Naive B cell (primary cell): ENCODE data around the gene LCK. TPM values are rescaled to one million over a fixed set of nuclear protein-coding genes. Genes with fewer than 3 reads are reported as not detected.
"Not testable (repeated sequence)": the region's sequence is repeated elsewhere in the genome, so short reads cannot be mapped to it uniquely, and the experiment has no call there.

Source experiments
- ATAC-seq, 2 donors: fragments of 150-1000 bp; cut with Tn5 transposase; 2 replicates each; pipeline ENCODE4 v1.10.0; 2021; ENCODE audit warnings: low read depth in 2 of 2, mild to moderate bottlenecking in 2 of 2, moderate library complexity in 2 of 2
- DNase-seq: peaks from one replicate; pipeline ENCODE4 v3.0.0; 2022
- H3K27ac Mint-ChIP-seq, 6 donors: one replicate each; pipeline ENCODE4 v1.8.0; 2020 to 2022; ENCODE audit warnings: mild to moderate bottlenecking in 6 of 6, mixed read lengths in 6 of 6, moderate library complexity in 5 of 6, inconsistent platforms in 2 of 6
- H3K27me3 Mint-ChIP-seq, 3 donors: one replicate each; pipeline ENCODE4 v1.8.0; 2021 to 2022; ENCODE audit warnings: mixed read lengths in 3 of 3, mild to moderate bottlenecking in 1 of 3
- H3K36me3 Mint-ChIP-seq, 2 donors: one replicate each; pipeline ENCODE4 v1.8.0; 2020 to 2022; ENCODE audit warnings: mixed read lengths in 2 of 2, inconsistent platforms in 1 of 2, mild to moderate bottlenecking in 1 of 2
- H3K4me1 Mint-ChIP-seq, 3 donors: one replicate each; pipeline ENCODE4 v1.8.0; 2020 to 2022; ENCODE audit warnings: mixed read lengths in 3 of 3, inconsistent platforms in 1 of 3, mild to moderate bottlenecking in 1 of 3, moderate library complexity in 1 of 3
- H3K4me3 Mint-ChIP-seq, 8 donors: one replicate each; pipeline ENCODE4 v1.8.0; 2020 to 2022; ENCODE audit warnings: mild to moderate bottlenecking in 8 of 8, mixed read lengths in 8 of 8, moderate library complexity in 8 of 8, inconsistent platforms in 2 of 8
- H3K9me3 Mint-ChIP-seq, 7 donors: one replicate each; pipeline ENCODE4 v1.8.0; 2020 to 2022; ENCODE audit warnings: mixed read lengths in 7 of 7, mild to moderate bottlenecking in 5 of 7, inconsistent platforms in 2 of 7, moderate library complexity in 1 of 7
- polyA plus RNA-seq, 6 donors: library from polyadenylated mRNA; unstranded; fragments of 300-500 nt; fragmentation: Illumina TruSeq; gene quantifications; one replicate each; pipeline ENCODE4 v1.2.3, GENCODE V29; 2021; ENCODE audit warnings: low read depth in 6 of 6

LCK gene
- polyA plus RNA-seq, 6 donors from 2014 or later = 57.7 to 124 (median 61.1) TPM

- Mint-ChIP-seq H3K27me3 (no peaks in the 10 kb centered on the region), H3K27ac (peak overlapping the region; percentile 27 to 95 (median 89)), H3K36me3 (peaks cover 0 to 7% of the 10 kb centered on the region in 2 donors), H3K4me1 (peaks cover 31 to 40% (median 37%) of the 10 kb centered on the region in 3 donors), H3K4me3 (peak overlapping the region in 5 of 8 donors; percentile 47 to 81 (median 75)), H3K9me3 (no peaks in the 10 kb centered on the region)
- DNase-seq (no peak), ATAC-seq (no peak)
Measured at GRCh38 chr1:32272557-32273390, 21.7 kb downstream of the LCK start.

GRCh38 chr1:32273391-32274208, 22.5 kb downstream of the LCK start:
- ATAC-seq (peak; percentile 82 to 89), DNase-seq (peak; percentile 32)
- Mint-ChIP-seq H3K27me3 (no peaks in the 10 kb centered on the region), H3K9me3 (no peaks in the 10 kb centered on the region), H3K36me3 (peaks cover 0 to 9% of the 10 kb centered on the region in 2 donors), H3K4me1 (peaks cover 31 to 40% (median 37%) of the 10 kb centered on the region in 3 donors), H3K27ac (peak overlapping the region; percentile 65 to 94 (median 89)), H3K4me3 (peak overlapping the region in 7 of 8 donors; percentile 31 to 90 (median 75))

- peaks cover 31 to 40% (median 37%) of the 10 kb centered on the region in 3 donors for H3K4me1 Mint-ChIP-seq
- H3K27ac Mint-ChIP-seq = peak overlapping the region in 3 of 6 donors; percentile 52 to 94 (median 84)
- peaks cover 0 to 18% of the 10 kb centered on the region in 2 donors for H3K36me3 Mint-ChIP-seq
- no peaks in the 10 kb centered on the region for H3K9me3 Mint-ChIP-seq
- ATAC-seq = no peak
- no peak for DNase-seq
- peak overlapping the region in 1 of 8 donors; percentile 6 for H3K4me3 Mint-ChIP-seq
- H3K27me3 Mint-ChIP-seq = no peaks in the 10 kb centered on the region
Measured at GRCh38 chr1:32274646-32275340, 23.7 kb downstream of the LCK start.

- DNase-seq (no peak), ATAC-seq (no peak)
- Mint-ChIP-seq H3K4me3 (peak overlapping the region in 1 of 8 donors; percentile 44), H3K27ac (peak overlapping the region in 2 of 6 donors; percentile 84 to 88), H3K36me3 (peaks cover 6 to 18% of the 10 kb centered on the region in 2 donors), H3K27me3 (no peaks in the 10 kb centered on the region), H3K4me1 (peaks cover 31 to 40% (median 37%) of the 10 kb centered on the region in 3 donors), H3K9me3 (no peaks in the 10 kb centered on the region)
Measured at GRCh38 chr1:32275424-32275823, 24.4 kb downstream of the LCK start.

- no peak overlapping the region for H3K4me3 Mint-ChIP-seq
- H3K4me1 Mint-ChIP-seq = peaks cover 31 to 40% (median 37%) of the 10 kb centered on the region in 3 donors
- H3K36me3 Mint-ChIP-seq = peaks cover 7 to 18% of the 10 kb centered on the region in 2 donors
- H3K9me3 Mint-ChIP-seq = no peaks in the 10 kb centered on the region
- no peaks in the 10 kb centered on the region for H3K27me3 Mint-ChIP-seq
- peak overlapping the region in 4 of 6 donors; percentile 47 to 88 (median 61) for H3K27ac Mint-ChIP-seq
- ATAC-seq = no peak
- no peak for DNase-seq
Measured at GRCh38 chr1:32276032-32276782, 25.1 kb downstream of the LCK start.

GRCh38 chr1:32284777-32285176, 33.7 kb downstream of the LCK start:
- peak overlapping the region in 1 of 6 donors; percentile 24 for H3K27ac Mint-ChIP-seq
- not testable (repeated sequence) for H3K27me3 Mint-ChIP-seq

GRCh38 chr1:32285658-32286057, 34.6 kb downstream of the LCK start:
- DNase-seq = no peak
- ATAC-seq = no peak
- Mint-ChIP-seq H3K9me3 (no peaks in the 10 kb centered on the region), H3K4me1 (peaks cover 0 to 5% (median 0%) of the 10 kb centered on the region in 3 donors), H3K27ac (peak overlapping the region in 1 of 6 donors; percentile 37), H3K27me3 (no peaks in the 10 kb centered on the region), H3K36me3 (no peaks in the 10 kb centered on the region), H3K4me3 (no peak overlapping the region)

More at GRCh38 chr1:32284777-32285176, 33.7 kb downstream of the LCK start:
- DNase-seq, H3K9me3 Mint-ChIP-seq, ATAC-seq, H3K4me1 Mint-ChIP-seq, H3K4me3 Mint-ChIP-seq, H3K36me3 Mint-ChIP-seq: not testable (repeated sequence)

- ATAC-seq = no peak
- Mint-ChIP-seq H3K4me3 (no peak overlapping the region), H3K9me3 (no peaks in the 10 kb centered on the region)
Measured at GRCh38 chr1:32286763-32287162, 35.7 kb downstream of the LCK start.

GRCh38 chr1:32289256-32289655, 38.2 kb downstream of the LCK start:
- no peaks in the 10 kb centered on the region for H3K27me3 Mint-ChIP-seq
- H3K4me3 Mint-ChIP-seq = no peak overlapping the region
- DNase-seq (no peak), ATAC-seq (no peak)
- H3K27ac Mint-ChIP-seq = peak overlapping the region in 1 of 6 donors; percentile 39
- H3K4me1 Mint-ChIP-seq = peaks cover 15 to 35% (median 23%) of the 10 kb centered on the region in 3 donors
- no peaks in the 10 kb centered on the region for H3K36me3 Mint-ChIP-seq
- H3K9me3 Mint-ChIP-seq = no peaks in the 10 kb centered on the region

More at GRCh38 chr1:32286763-32287162, 35.7 kb downstream of the LCK start:
- Mint-ChIP-seq H3K27me3 (no peaks in the 10 kb centered on the region), H3K4me1 (peaks cover 5 to 15% (median 5%) of the 10 kb centered on the region in 3 donors), H3K27ac (peak overlapping the region in 1 of 6 donors; percentile 49), H3K36me3 (no peaks in the 10 kb centered on the region)
- no peak for DNase-seq

- H3K4me3 Mint-ChIP-seq = peak overlapping the region; percentile 91 to 100 (median 99)
- no peak for ATAC-seq
- H3K27ac Mint-ChIP-seq = peak overlapping the region; percentile 95 to 98 (median 97)
- no peaks in the 10 kb centered on the region for H3K27me3 Mint-ChIP-seq
- H3K9me3 Mint-ChIP-seq = no peaks in the 10 kb centered on the region
- no peak for DNase-seq
- H3K4me1 Mint-ChIP-seq = peaks cover 23 to 55% (median 38%) of the 10 kb centered on the region in 3 donors
- H3K36me3 Mint-ChIP-seq = no peaks in the 10 kb centered on the region
Measured at GRCh38 chr1:32291145-32291707, 40.2 kb downstream of the LCK start.

- peaks cover 0 to 4% of the 10 kb centered on the region in 2 donors for H3K36me3 Mint-ChIP-seq
- peaks cover 29 to 62% (median 45%) of the 10 kb centered on the region in 3 donors for H3K4me1 Mint-ChIP-seq
- DNase-seq (peak; percentile 96), ATAC-seq (peak; percentile 95 to 97)
- H3K27ac Mint-ChIP-seq = peak within 1 kb of the TSS; percentile 95 to 98 (median 98)
- H3K4me3 Mint-ChIP-seq = peak within 1 kb of the TSS; percentile 91 to 100 (median 99)
- H3K9me3 Mint-ChIP-seq = no peaks in the 10 kb centered on the region
- no peaks in the 10 kb centered on the region for H3K27me3 Mint-ChIP-seq
Measured at GRCh38 chr1:32291708-32292538, 40.9 kb downstream of the LCK start, which contains the start of gene HDAC1. Gene HDAC1 (plus strand): TSS chr1:32292083. CDS start chr1:32292170, 87 bp downstream.
